ENCODE results near the gene UNKL.

The UNKL gene

GRCh38 chr16:1323296-1324239, 90.9 kb downstream of the UNKL start:
- Histone ChIP-seq H3K27me3 (replicated peaks; ENCODE audit: control insufficient read depth, insufficient read depth, low read length) (no peaks in the 10 kb centered on the region), H3K36me3 (ENCODE audit: control insufficient read depth, insufficient read depth, low read length) (peaks cover 20% of the 10 kb centered on the region), H3K4me3 (replicated peaks; ENCODE audit: low read depth, low read length) (no peak overlapping the region)
- no peak for TF ChIP-seq CTCF (IDR thresholded peaks at IDR 0.05; ENCODE audit: insufficient read depth, low read length, poor library complexity, severe bottlenecking)
- DNase-seq (ENCODE audit: extremely low read depth, insufficient read length), result no peak

- no peak for TF ChIP-seq CTCF (IDR thresholded peaks at IDR 0.05; ENCODE audit: insufficient read depth, low read length, poor library complexity, severe bottlenecking)
- Histone ChIP-seq H3K27me3 (replicated peaks; ENCODE audit: control insufficient read depth, insufficient read depth, low read length) (no peaks in the 10 kb centered on the region), H3K36me3 (ENCODE audit: control insufficient read depth, insufficient read depth, low read length) (peaks cover 30% of the 10 kb centered on the region), H3K4me3 (replicated peaks; ENCODE audit: low read depth, low read length) (no peak overlapping the region)
- no peak for DNase-seq (ENCODE audit: extremely low read depth, insufficient read length)
Measured at GRCh38 chr16:1322407-1322806, 92.1 kb downstream of the UNKL start.

- H3K4me3 ChIP-seq (replicated peaks; ENCODE audit: low read depth, low read length), result no peak overlapping the region
- TF ChIP-seq CTCF (IDR thresholded peaks at IDR 0.05; ENCODE audit: insufficient read depth, low read length, poor library complexity, severe bottlenecking), result no peak
- no peak for DNase-seq (ENCODE audit: extremely low read depth, insufficient read length)
- H3K27me3 ChIP-seq (replicated peaks; ENCODE audit: control insufficient read depth, insufficient read depth, low read length), result no peaks in the 10 kb centered on the region
- H3K36me3 ChIP-seq (ENCODE audit: control insufficient read depth, insufficient read depth, low read length), result peaks cover 38% of the 10 kb centered on the region
Measured at GRCh38 chr16:1320658-1321240, 93.8 kb downstream of the UNKL start.

- H3K4me3 ChIP-seq (replicated peaks; ENCODE audit: low read depth, low read length), result no peak overlapping the region
- no peaks in the 10 kb centered on the region for H3K27me3 ChIP-seq (replicated peaks; ENCODE audit: control insufficient read depth, insufficient read depth, low read length)
- peaks cover 37% of the 10 kb centered on the region for H3K36me3 ChIP-seq (ENCODE audit: control insufficient read depth, insufficient read depth, low read length)
- no peak for DNase-seq (ENCODE audit: extremely low read depth, insufficient read length)
- no peak for TF ChIP-seq CTCF (IDR thresholded peaks at IDR 0.05; ENCODE audit: insufficient read depth, low read length, poor library complexity, severe bottlenecking)
Measured at GRCh38 chr16:1320097-1320496, 94.4 kb downstream of the UNKL start.

- no peak for DNase-seq (ENCODE audit: extremely low read depth, insufficient read length)
- peaks cover 48% of the 10 kb centered on the region for H3K36me3 ChIP-seq (ENCODE audit: control insufficient read depth, insufficient read depth, low read length)
- TF ChIP-seq CTCF (IDR thresholded peaks at IDR 0.05; ENCODE audit: insufficient read depth, low read length, poor library complexity, severe bottlenecking), result no peak
- no peaks in the 10 kb centered on the region for H3K27me3 ChIP-seq (replicated peaks; ENCODE audit: control insufficient read depth, insufficient read depth, low read length)
- H3K4me3 ChIP-seq (replicated peaks; ENCODE audit: low read depth, low read length), result no peak overlapping the region
Measured at GRCh38 chr16:1319041-1319440, 95.5 kb downstream of the UNKL start.

All from GM06990 (cell line).